Loucy (cell line): ENCODE measurements around the gene AKAP6.

ENCODE experiments used
- H2AFZ ChIP-seq: fragments of 200-600 bp; sonication (generic); 2 replicates; pipeline ENCODE4 v1.6.0; 2016; ENCODE audit warnings: antibody characterized with exemption, mild to moderate bottlenecking, low read length, moderate library complexity
- H3F3A ChIP-seq: fragments of 200-600 bp; 2 replicates; pipeline ENCODE4 v1.6.0; 2016; ENCODE audit warnings: antibody characterized with exemption, low read depth, mild to moderate bottlenecking
- H3K27me3 ChIP-seq: fragments of 200-600 bp; sonication (generic); 2 replicates; pipeline ENCODE4 v1.6.1; 2014; ENCODE audit warnings: low read length, mild to moderate bottlenecking; ENCODE audit not compliant: insufficient read depth, poor library complexity, severe bottlenecking
- H3K36me3 ChIP-seq: fragments of 200-600 bp; sonication (generic); 2 replicates; pipeline ENCODE4 v1.6.1; 2016; ENCODE audit warnings: low read length; ENCODE audit not compliant: insufficient read depth
- H3K4me1 ChIP-seq: fragments of 200-600 bp; sonication (generic); 2 replicates; pipeline ENCODE4 v1.5.1; 2014; ENCODE audit warnings: low read length, mild to moderate bottlenecking; ENCODE audit not compliant: insufficient read depth, poor library complexity, severe bottlenecking
- H3K4me2 ChIP-seq: fragments of 200-600 bp; sonication (generic); 2 replicates; pipeline ENCODE4 v1.6.0; 2014; ENCODE audit warnings: antibody characterized with exemption, low read length, low read depth, mild to moderate bottlenecking; ENCODE audit not compliant: poor library complexity, severe bottlenecking
- H3K4me3 ChIP-seq: fragments of 200-600 bp; sonication (generic); 2 replicates; pipeline ENCODE4 v1.5.1; 2014; ENCODE audit warnings: low read length, mild to moderate bottlenecking, mixed read lengths; ENCODE audit not compliant: poor library complexity, severe bottlenecking
- H3K79me2 ChIP-seq: fragments of 200-600 bp; sonication (generic); 2 replicates; pipeline ENCODE4 v1.6.1; 2014; ENCODE audit warnings: low read length; ENCODE audit not compliant: insufficient read depth
- H3K9ac ChIP-seq: fragments of 200-600 bp; sonication (generic); 2 replicates; pipeline ENCODE4 v1.6.0; 2014; ENCODE audit warnings: mild to moderate bottlenecking, low read depth, low read length, moderate library complexity; ENCODE audit not compliant: poor library complexity, severe bottlenecking
- H3K9me2 ChIP-seq: fragments of 200-600 bp; sonication (generic); replicated peaks from 2 replicates; pipeline ENCODE4 v1.6.1; 2016; ENCODE audit warnings: low read depth, low read length, mixed read lengths
- H3K9me3 ChIP-seq: fragments of 200-600 bp; sonication (generic); 2 replicates; pipeline ENCODE4 v1.6.1; 2014; ENCODE audit warnings: mild to moderate bottlenecking, antibody characterized with exemption, low read length, low read depth; ENCODE audit not compliant: insufficient read depth
- H4K20me1 ChIP-seq: fragments of 200-600 bp; sonication (generic); 2 replicates; pipeline ENCODE4 v1.6.0; 2014; ENCODE audit warnings: antibody characterized with exemption, low read length, mild to moderate bottlenecking; ENCODE audit not compliant: insufficient read depth, poor library complexity, severe bottlenecking
- EZH2phosphoT487 ChIP-seq: fragments of 200-600 bp; IDR thresholded peaks from 2 replicates; pipeline ENCODE4 v1.6.1; 2018; ENCODE audit warnings: antibody characterized with exemption, mild to moderate bottlenecking, moderate library complexity, borderline replicate concordance
- TF ChIP-seq, protein P1 (sequence below): fragments of 200-600 bp; sonication (generic); conservative IDR thresholded peaks from 2 replicates; pipeline ENCODE4 v1.5.1; 2014; ENCODE audit warnings: mild to moderate bottlenecking, antibody characterized with exemption, low read length

Gene AKAP6

DNA sequence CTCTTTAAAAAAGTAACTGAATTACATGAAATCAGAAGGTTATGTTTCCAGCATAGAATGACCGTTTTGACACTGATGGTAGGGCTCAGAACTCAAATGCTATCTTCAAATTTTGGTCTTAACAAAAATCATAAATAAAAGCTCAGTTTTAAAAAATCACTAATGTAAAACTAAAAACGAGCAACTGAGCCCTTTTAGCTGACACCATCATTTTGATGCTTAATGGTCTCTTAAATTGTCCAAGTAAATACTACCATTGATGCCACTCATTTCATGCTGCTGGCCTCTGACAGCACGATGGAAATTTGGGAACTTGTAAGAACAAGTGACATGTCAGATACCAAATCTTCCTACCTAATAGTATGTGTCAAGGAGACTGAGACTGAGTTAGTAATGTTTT, 205.0 kb downstream of the AKAP6 start:
- Histone ChIP-seq H3K9me2 (no peaks in the 10 kb centered on the region), H3K9ac (no peak overlapping the region), H3K4me3 (no peak overlapping the region), H3K4me1 (no peaks in the 10 kb centered on the region), H3F3A (no peaks in the 10 kb centered on the region), H3K36me3 (no peaks in the 10 kb centered on the region), H3K9me3 (no peaks in the 10 kb centered on the region), H3K4me2 (no peak overlapping the region), H2AFZ (no peak overlapping the region), H3K79me2 (no peaks in the 10 kb centered on the region), H4K20me1 (no peaks in the 10 kb centered on the region), H3K27me3 (no peaks in the 10 kb centered on the region)
- TF ChIP-seq, protein P1, sequence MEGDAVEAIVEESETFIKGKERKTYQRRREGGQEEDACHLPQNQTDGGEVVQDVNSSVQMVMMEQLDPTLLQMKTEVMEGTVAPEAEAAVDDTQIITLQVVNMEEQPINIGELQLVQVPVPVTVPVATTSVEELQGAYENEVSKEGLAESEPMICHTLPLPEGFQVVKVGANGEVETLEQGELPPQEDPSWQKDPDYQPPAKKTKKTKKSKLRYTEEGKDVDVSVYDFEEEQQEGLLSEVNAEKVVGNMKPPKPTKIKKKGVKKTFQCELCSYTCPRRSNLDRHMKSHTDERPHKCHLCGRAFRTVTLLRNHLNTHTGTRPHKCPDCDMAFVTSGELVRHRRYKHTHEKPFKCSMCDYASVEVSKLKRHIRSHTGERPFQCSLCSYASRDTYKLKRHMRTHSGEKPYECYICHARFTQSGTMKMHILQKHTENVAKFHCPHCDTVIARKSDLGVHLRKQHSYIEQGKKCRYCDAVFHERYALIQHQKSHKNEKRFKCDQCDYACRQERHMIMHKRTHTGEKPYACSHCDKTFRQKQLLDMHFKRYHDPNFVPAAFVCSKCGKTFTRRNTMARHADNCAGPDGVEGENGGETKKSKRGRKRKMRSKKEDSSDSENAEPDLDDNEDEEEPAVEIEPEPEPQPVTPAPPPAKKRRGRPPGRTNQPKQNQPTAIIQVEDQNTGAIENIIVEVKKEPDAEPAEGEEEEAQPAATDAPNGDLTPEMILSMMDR, result no peak
- TF ChIP-seq EZH2phosphoT487, result no peak

DNA sequence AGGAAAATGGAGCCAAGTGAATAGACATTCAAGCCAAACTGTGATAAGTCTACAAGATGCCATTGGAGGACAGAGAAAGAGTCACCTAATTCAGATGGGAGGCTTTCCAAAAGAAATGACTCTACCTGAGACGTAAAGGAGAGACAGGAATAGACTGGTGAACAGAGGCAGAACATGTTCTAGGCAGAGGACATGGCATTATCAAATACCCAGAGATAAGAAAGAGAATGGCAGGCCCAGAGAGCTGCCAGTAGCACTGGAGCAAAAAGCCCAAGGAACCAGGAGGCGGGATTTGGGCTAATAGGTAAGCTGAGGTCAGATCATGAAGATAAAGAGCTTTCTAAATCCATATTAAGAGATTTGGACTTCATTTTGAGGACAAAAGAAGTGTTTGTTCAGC, 207.1 kb downstream of the AKAP6 start:
- no peaks in the 10 kb centered on the region for H4K20me1 ChIP-seq

DNA sequence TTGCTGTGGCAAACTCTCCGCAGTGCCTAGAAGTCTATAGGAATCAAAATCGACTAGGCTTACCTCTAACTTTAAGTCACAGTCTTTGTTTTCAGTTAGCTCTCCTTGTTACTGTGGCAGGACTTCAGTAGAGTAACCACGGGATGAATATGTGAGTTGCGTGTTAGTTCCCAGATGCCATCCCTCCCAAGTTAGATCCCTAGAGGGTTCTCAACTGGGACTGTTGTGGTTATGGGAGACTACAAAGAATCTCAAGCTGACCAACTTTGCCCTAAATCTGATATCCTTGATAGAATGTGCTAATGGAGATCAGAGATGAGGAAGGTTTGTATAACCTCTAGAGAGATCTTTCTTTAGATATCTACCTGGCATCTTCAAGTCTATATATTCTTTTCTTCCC, 208.1 kb downstream of the AKAP6 start:
- TF ChIP-seq, protein P1, result no peak
- no peak for TF ChIP-seq EZH2phosphoT487
- Histone ChIP-seq H3K9ac (no peak overlapping the region), H3K4me2 (no peak overlapping the region), H3K9me2 (no peaks in the 10 kb centered on the region), H4K20me1 (no peaks in the 10 kb centered on the region), H3K27me3 (no peaks in the 10 kb centered on the region), H3K4me3 (no peak overlapping the region), H2AFZ (no peak overlapping the region), H3F3A (no peaks in the 10 kb centered on the region), H3K79me2 (no peaks in the 10 kb centered on the region), H3K9me3 (no peaks in the 10 kb centered on the region), H3K4me1 (no peaks in the 10 kb centered on the region), H3K36me3 (no peaks in the 10 kb centered on the region)

More for the DNA sequence above, 207.1 kb downstream of the AKAP6 start:
- H2AFZ ChIP-seq, result no peak overlapping the region
- no peaks in the 10 kb centered on the region for H3K27me3 ChIP-seq
- TF ChIP-seq EZH2phosphoT487, result no peak
- TF ChIP-seq, protein P1, result no peak
- H3K4me1 ChIP-seq, result no peaks in the 10 kb centered on the region
- H3K36me3 ChIP-seq, result no peaks in the 10 kb centered on the region
- H3K9me3 ChIP-seq, result no peaks in the 10 kb centered on the region
- H3F3A ChIP-seq, result no peaks in the 10 kb centered on the region
- H3K4me2 ChIP-seq, result no peak overlapping the region
- no peaks in the 10 kb centered on the region for H3K9me2 ChIP-seq
- H3K79me2 ChIP-seq, result no peaks in the 10 kb centered on the region
- no peak overlapping the region for H3K9ac ChIP-seq
- no peak overlapping the region for H3K4me3 ChIP-seq
